ENCODE data around the gene SUSD3. TPM values are rescaled to one million over a fixed set of nuclear protein-coding genes. Genes with fewer than 3 reads are reported as not detected.
"Not testable (repeated sequence)": the region's sequence is repeated elsewhere in the genome, so short reads cannot be mapped to it uniquely, and the experiment has no call there.

SUSD3 gene
- total RNA-seq, 6 experiments from 2014 or later = 6.5 to 51.5 (median 31.2) TPM

DNA sequence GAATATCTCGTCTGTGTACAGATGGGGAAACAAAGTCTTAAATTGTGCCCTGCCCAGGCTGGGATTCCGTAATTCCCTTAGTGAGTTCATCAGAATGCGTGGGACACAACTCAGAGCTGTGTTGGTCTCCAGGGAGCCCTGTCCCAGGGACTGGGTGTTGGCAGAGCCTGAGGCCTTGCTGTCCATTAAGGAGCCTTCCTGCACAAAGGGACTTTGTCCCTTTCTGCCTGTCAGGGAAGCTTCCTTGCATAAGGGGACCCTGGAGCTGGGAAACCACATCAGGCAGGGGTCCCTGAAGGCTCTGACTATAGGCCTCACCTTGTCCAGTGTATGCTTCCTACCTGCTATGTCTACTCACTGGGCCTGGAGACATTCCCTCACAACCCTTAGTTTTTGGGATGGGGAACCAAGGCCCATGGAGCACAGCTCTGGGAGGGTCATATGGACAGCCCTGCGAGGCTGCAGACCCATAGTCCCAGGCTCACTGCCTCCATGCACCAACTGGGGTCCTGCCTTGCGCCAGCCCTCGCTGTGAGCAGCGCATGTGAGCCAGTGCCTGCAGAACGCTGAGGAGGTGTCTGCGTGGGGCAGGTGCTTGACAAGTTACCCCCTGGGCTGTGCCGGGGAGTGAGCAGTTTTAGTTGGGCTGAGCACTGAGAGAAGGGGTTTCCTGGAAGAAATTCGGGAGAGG is 39.2 kb downstream of the SUSD3 start:
- 74% methylated on average over 6 of the region's 11 CpGs for WGBS (ENCODE audit: insufficient coverage, low coverage, low lambda C conversion rate, missing lambda C conversion rate)

GRCh38 chr9:93098236-93098946 is 39.9 kb downstream of the SUSD3 start:
- peak in 2 of 4 donors; percentile 2 to 38 for ATAC-seq
- no peak overlapping the region for H3K4me3 ChIP-seq

More for the DNA sequence above, 39.2 kb downstream of the SUSD3 start:
- TF ChIP-seq, protein P1, sequence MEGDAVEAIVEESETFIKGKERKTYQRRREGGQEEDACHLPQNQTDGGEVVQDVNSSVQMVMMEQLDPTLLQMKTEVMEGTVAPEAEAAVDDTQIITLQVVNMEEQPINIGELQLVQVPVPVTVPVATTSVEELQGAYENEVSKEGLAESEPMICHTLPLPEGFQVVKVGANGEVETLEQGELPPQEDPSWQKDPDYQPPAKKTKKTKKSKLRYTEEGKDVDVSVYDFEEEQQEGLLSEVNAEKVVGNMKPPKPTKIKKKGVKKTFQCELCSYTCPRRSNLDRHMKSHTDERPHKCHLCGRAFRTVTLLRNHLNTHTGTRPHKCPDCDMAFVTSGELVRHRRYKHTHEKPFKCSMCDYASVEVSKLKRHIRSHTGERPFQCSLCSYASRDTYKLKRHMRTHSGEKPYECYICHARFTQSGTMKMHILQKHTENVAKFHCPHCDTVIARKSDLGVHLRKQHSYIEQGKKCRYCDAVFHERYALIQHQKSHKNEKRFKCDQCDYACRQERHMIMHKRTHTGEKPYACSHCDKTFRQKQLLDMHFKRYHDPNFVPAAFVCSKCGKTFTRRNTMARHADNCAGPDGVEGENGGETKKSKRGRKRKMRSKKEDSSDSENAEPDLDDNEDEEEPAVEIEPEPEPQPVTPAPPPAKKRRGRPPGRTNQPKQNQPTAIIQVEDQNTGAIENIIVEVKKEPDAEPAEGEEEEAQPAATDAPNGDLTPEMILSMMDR (IDR thresholded peaks at IDR 0.05) = no peak
- no peak for TF ChIP-seq POLR2A (IDR thresholded peaks at IDR 0.05)
- peak overlapping the region in 1 of 3 donors; percentile 99 for H3K4me3 ChIP-seq
- no peaks in the 10 kb centered on the region for H3K27me3 ChIP-seq
- peak overlapping the region in 2 of 3 donors; percentile 33 to 72 for H3K27ac ChIP-seq
- no peaks in the 10 kb centered on the region for H3K36me3 ChIP-seq
- ATAC-seq = no peak
- no peaks in the 10 kb centered on the region for H3K9me3 ChIP-seq
- DNase-seq = peak in 2 of 3 donors; percentile 49 to 61
- H3K4me1 ChIP-seq = peaks cover 0 to 9% (median 3%) of the 10 kb centered on the region in 4 donors
- intact Hi-C loops (cut with DNase I) = loop anchor here in 1 of 2 donors (10.0 kb wide), 1 partner anchor 93 kb away; no protein-coding TSS in a partner anchor

GRCh38 chr9:93099551-93100275 is 41.2 kb downstream of the SUSD3 start:
- DNase-seq = peak in 2 of 3 donors; percentile 39 to 56
- Histone ChIP-seq H3K36me3 (no peaks in the 10 kb centered on the region), H3K27me3 (no peaks in the 10 kb centered on the region), H3K4me3 (no peak overlapping the region), H3K4me1 (peaks cover 0 to 5% (median under 1%) of the 10 kb centered on the region in 4 donors), H3K9me3 (no peaks in the 10 kb centered on the region), H3K27ac (no peak overlapping the region)
- TF ChIP-seq POLR2A (IDR thresholded peaks at IDR 0.05) = no peak
- TF ChIP-seq, protein P1 (IDR thresholded peaks at IDR 0.05) = no peak
- intact Hi-C loops (cut with DNase I) = loop anchor here in 1 of 2 donors (10.0 kb wide), 1 partner anchor 95 kb away; no protein-coding TSS in a partner anchor
- 94% methylated on average over 3 of the region's 16 CpGs for WGBS (ENCODE audit: insufficient coverage, low coverage, low lambda C conversion rate, missing lambda C conversion rate)
- no peak for ATAC-seq

More at GRCh38 chr9:93098236-93098946, 39.9 kb downstream of the SUSD3 start:
- peak; percentile 75 to 90 (median 84) for DNase-seq
- Histone ChIP-seq H3K36me3 (no peaks in the 10 kb centered on the region), H3K27me3 (no peaks in the 10 kb centered on the region), H3K4me1 (peaks cover 0 to 9% (median 3%) of the 10 kb centered on the region in 4 donors), H3K9me3 (no peaks in the 10 kb centered on the region), H3K27ac (peak overlapping the region; percentile 32 to 72 (median 33))
- intact Hi-C loops (cut with DNase I) = loop anchor here in 1 of 2 donors (10.0 kb wide), 1 partner anchor 94 kb away; no protein-coding TSS in a partner anchor
- TF ChIP-seq POLR2A (IDR thresholded peaks at IDR 0.05) = no peak
- TF ChIP-seq, protein P1 (IDR thresholded peaks at IDR 0.05) = no peak
- 25% methylated on average over 9 of the region's 15 CpGs for WGBS (ENCODE audit: insufficient coverage, low coverage, low lambda C conversion rate, missing lambda C conversion rate)

DNA sequence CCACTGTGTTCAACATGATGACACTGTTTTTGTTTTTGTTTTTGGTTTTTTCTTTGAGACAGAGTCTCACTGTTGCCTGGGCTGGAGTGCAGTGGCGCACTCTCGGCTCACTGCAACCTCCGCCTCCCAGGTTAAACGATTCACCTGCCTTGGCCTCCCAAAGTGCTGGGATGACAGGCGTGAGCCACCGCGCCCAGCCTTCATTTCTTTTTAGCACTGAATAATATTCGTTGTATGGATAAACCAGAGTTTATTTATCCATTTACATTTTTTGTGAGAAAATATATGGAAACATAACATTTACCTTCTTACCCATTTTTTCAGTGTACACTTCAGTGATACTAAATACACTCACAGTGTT is 41.8 kb downstream of the SUSD3 start:
- WGBS (ENCODE audit: insufficient coverage, low coverage, low lambda C conversion rate, missing lambda C conversion rate) = 95% methylated on average over 8 of the region's 8 CpGs
- no peak overlapping the region for H3K4me3 ChIP-seq
- no peaks in the 10 kb centered on the region for H3K9me3 ChIP-seq
- DNase-seq (peak in 2 of 3 donors; percentile 16 to 20), ATAC-seq (no peak)
- H3K4me1 ChIP-seq = peaks cover 0 to 5% (median 0%) of the 10 kb centered on the region in 4 donors
- TF ChIP-seq POLR2A (IDR thresholded peaks at IDR 0.05) = no peak
- TF ChIP-seq, protein P1 (IDR thresholded peaks at IDR 0.05) = no peak
- no peaks in the 10 kb centered on the region for H3K36me3 ChIP-seq
- intact Hi-C loops (cut with DNase I) = no loop called here
- no peak overlapping the region for H3K27ac ChIP-seq
- no peaks in the 10 kb centered on the region for H3K27me3 ChIP-seq

- H3K27ac ChIP-seq; H3K4me1 ChIP-seq; ATAC-seq; H3K27me3 ChIP-seq; intact Hi-C loops (cut with DNase I); H3K9me3 ChIP-seq; H3K4me3 ChIP-seq; H3K36me3 ChIP-seq: not testable (repeated sequence)
- peak in 2 of 3 donors; percentile 8 to 28 for DNase-seq
- WGBS (ENCODE audit: insufficient coverage, low coverage, low lambda C conversion rate, missing lambda C conversion rate) = 96% methylated on average over 7 of the region's 11 CpGs
Observed at GRCh38 chr9:93101086-93101485, 42.6 kb downstream of the SUSD3 start.
